ENCODE measurements around the gene PLCL2.

PLCL2 gene

GRCh38 chr3:17050506-17050905 is 165.8 kb downstream of the PLCL2 start:
- no peak for TF ChIP-seq CTCF (IDR thresholded peaks at IDR 0.05)
- Histone ChIP-seq H3K9me3 (no peaks in the 10 kb centered on the region), H3K4me1 (ENCODE audit: control insufficient read depth in 1 of 2, insufficient read depth in 1 of 2, low read depth in 1 of 2, low read length in 1 of 2) (peaks cover 0 to 3% of the 10 kb centered on the region in 2 experiments), H3K27ac (no peak overlapping the region), H3K4me3 (ENCODE audit: low read depth in 1 of 2, low read length in 1 of 2) (no peak overlapping the region), H3K27me3 (no peaks in the 10 kb centered on the region), H3K36me3 (peaks cover 31% of the 10 kb centered on the region)

GRCh38 chr3:17052363-17052762 is 167.6 kb downstream of the PLCL2 start:
- H3K36me3 ChIP-seq = peaks cover 17% of the 10 kb centered on the region
- no peak overlapping the region for H3K27ac ChIP-seq
- TF ChIP-seq CTCF (IDR thresholded peaks at IDR 0.05) = no peak
- H3K4me1 ChIP-seq (ENCODE audit: control insufficient read depth in 1 of 2, insufficient read depth in 1 of 2, low read depth in 1 of 2, low read length in 1 of 2) = peaks cover 0 to 3% of the 10 kb centered on the region in 2 experiments
- no peak overlapping the region for H3K4me3 ChIP-seq (ENCODE audit: low read depth in 1 of 2, low read length in 1 of 2)
- no peaks in the 10 kb centered on the region for H3K27me3 ChIP-seq
- no peaks in the 10 kb centered on the region for H3K9me3 ChIP-seq

GRCh38 chr3:17054301-17054981 is 169.7 kb downstream of the PLCL2 start:
- Histone ChIP-seq H3K4me1 (ENCODE audit: control insufficient read depth in 1 of 2, insufficient read depth in 1 of 2, low read depth in 1 of 2, low read length in 1 of 2) (peaks cover 0 to 3% of the 10 kb centered on the region in 2 experiments), H3K36me3 (peaks cover 16% of the 10 kb centered on the region), H3K27ac (no peak overlapping the region), H3K9me3 (no peaks in the 10 kb centered on the region), H3K4me3 (ENCODE audit: low read depth in 1 of 2, low read length in 1 of 2) (no peak overlapping the region), H3K27me3 (no peaks in the 10 kb centered on the region)
- TF ChIP-seq CTCF (IDR thresholded peaks at IDR 0.05) = no peak

GRCh38 chr3:17054982-17055343 is 170.2 kb downstream of the PLCL2 start:
- Histone ChIP-seq H3K4me1 (ENCODE audit: control insufficient read depth in 1 of 2, insufficient read depth in 1 of 2, low read depth in 1 of 2, low read length in 1 of 2) (peaks cover 0 to 3% of the 10 kb centered on the region in 2 experiments), H3K27me3 (no peaks in the 10 kb centered on the region), H3K4me3 (ENCODE audit: low read depth in 1 of 2, low read length in 1 of 2) (no peak overlapping the region), H3K27ac (no peak overlapping the region), H3K9me3 (no peaks in the 10 kb centered on the region), H3K36me3 (peaks cover 18% of the 10 kb centered on the region)
- no peak for TF ChIP-seq CTCF (IDR thresholded peaks at IDR 0.05)

- no peak overlapping the region for H3K4me3 ChIP-seq (ENCODE audit: low read depth in 1 of 2, low read length in 1 of 2)
- no peaks in the 10 kb centered on the region for H3K27me3 ChIP-seq
- TF ChIP-seq CTCF (IDR thresholded peaks at IDR 0.05) = no peak
- H3K9me3 ChIP-seq = no peaks in the 10 kb centered on the region
- no peaks in the 10 kb centered on the region for H3K4me1 ChIP-seq (ENCODE audit: control insufficient read depth in 1 of 2, insufficient read depth in 1 of 2, low read depth in 1 of 2, low read length in 1 of 2)
- H3K27ac ChIP-seq = no peak overlapping the region
- peaks cover 25% of the 10 kb centered on the region for H3K36me3 ChIP-seq
These were observed 170.9 kb downstream of the PLCL2 start for GRCh38 chr3:17055374-17056276.

Data from neutrophil (primary cell).